NCI-H526 (cell line): ENCODE data around the gene BCAR3.
"Not testable (repeated sequence)": the region's sequence is repeated elsewhere in the genome, so short reads cannot be mapped to it uniquely, and the experiment has no call there.

Experiments
- DNase-seq, 2 experiments: peaks; one replicate each; lab custom pipeline; 2025; lab: John Stamatoyannopoulos, UW

BCAR3 gene

GRCh38 chr1:93669369-93669768 lies 12.3 kb downstream of the BCAR3 start:
- DNase-seq = no peak

GRCh38 chr1:93668951-93669350 lies 12.7 kb downstream of the BCAR3 start:
- DNase-seq = no peak

- no peak for DNase-seq
Observed at GRCh38 chr1:93668121-93668520, 13.5 kb downstream of the BCAR3 start.

GRCh38 chr1:93667642-93668041 lies 14.0 kb downstream of the BCAR3 start:
- DNase-seq = no peak

- DNase-seq = no peak
Observed at GRCh38 chr1:93666613-93667384, 14.8 kb downstream of the BCAR3 start.

- no peak for DNase-seq
Observed at GRCh38 chr1:93665015-93665414, 16.6 kb downstream of the BCAR3 start.

- DNase-seq = no peak
Observed at GRCh38 chr1:93663208-93663614, 18.4 kb downstream of the BCAR3 start.

- peak in 1 of 2 experiments; percentile 6 for DNase-seq
Observed at GRCh38 chr1:93662481-93663207, 19.0 kb downstream of the BCAR3 start.

- no peak for DNase-seq
Observed at GRCh38 chr1:93661829-93662474, 19.7 kb downstream of the BCAR3 start.

- not testable (repeated sequence) for DNase-seq
Observed at GRCh38 chr1:93661341-93661740, 20.3 kb downstream of the BCAR3 start.

GRCh38 chr1:93659822-93660503 lies 21.7 kb downstream of the BCAR3 start:
- DNase-seq = no peak

GRCh38 chr1:93658188-93658587 lies 23.4 kb downstream of the BCAR3 start:
- DNase-seq = no peak

- no peak for DNase-seq
Observed at GRCh38 chr1:93656491-93656890, 25.1 kb downstream of the BCAR3 start.

- DNase-seq = no peak
Observed at GRCh38 chr1:93653656-93654055, 28.0 kb downstream of the BCAR3 start.

GRCh38 chr1:93652323-93652949 lies 29.2 kb downstream of the BCAR3 start:
- no peak for DNase-seq

GRCh38 chr1:93651695-93652094 lies 29.9 kb downstream of the BCAR3 start:
- DNase-seq = no peak

GRCh38 chr1:93650159-93650558 lies 31.5 kb downstream of the BCAR3 start:
- DNase-seq = not testable (repeated sequence)

- DNase-seq = no peak
Observed at GRCh38 chr1:93649231-93649630, 32.4 kb downstream of the BCAR3 start.

- DNase-seq = no peak
Observed at GRCh38 chr1:93648656-93649055, 33.0 kb downstream of the BCAR3 start.

- no peak for DNase-seq
Observed at GRCh38 chr1:93641527-93641926, 40.1 kb downstream of the BCAR3 start.

GRCh38 chr1:93640656-93641440 lies 40.8 kb downstream of the BCAR3 start:
- peak in 1 of 2 experiments; percentile 5 for DNase-seq
